IMR-90 (cell line): ENCODE data around the gene RHBDL3.

ENCODE experiments used
- CTCF ChIP-seq: conservative IDR thresholded peaks from 2 replicates; pipeline ENCODE4 v1.5.1; 2012; ENCODE audit warnings: mild to moderate bottlenecking, low read depth, low read length, improper control_type of control experiment
- FOS ChIP-seq: fragments of 150-350 bp; IDR thresholded peaks from 2 replicates; pipeline ENCODE4 v1.6.1; 2016; ENCODE audit warnings: low read depth, low read length
- RAD21 ChIP-seq: IDR thresholded peaks from 2 replicates; pipeline ENCODE4 v1.6.1; 2012; ENCODE audit warnings: low read length, improper control_type of control experiment
- RCOR1 ChIP-seq: IDR thresholded peaks from 2 replicates; pipeline ENCODE4 v1.6.1; 2012; ENCODE audit warnings: mild to moderate bottlenecking, low read length, improper control_type of control experiment; ENCODE audit not compliant: insufficient replicate concordance
- SMC3 ChIP-seq: fragments of 150-350 bp; IDR thresholded peaks from 2 replicates; pipeline ENCODE4 v1.6.1; 2016; ENCODE audit warnings: low read depth, mild to moderate bottlenecking, antibody characterized with exemption, low read length, moderate library complexity
- USF2 ChIP-seq: fragments of 150-350 bp; IDR thresholded peaks from 2 replicates; pipeline ENCODE4 v1.6.1; 2017; ENCODE audit warnings: mild to moderate bottlenecking, antibody characterized with exemption, low read length, low read depth

GRCh38 chr17:32299580-32300164 is 34.0 kb downstream of the RHBDL3 start:
- TF ChIP-seq RAD21 (no peak), CTCF (no peak), USF2 (no peak), FOS (no peak), SMC3 (no peak), RCOR1 (no peak)
